Spleen (tissue), 11 donors: Measurements from ENCODE around the gene HTR1E. TPM values are rescaled to one million over a fixed set of nuclear protein-coding genes. Genes with fewer than 3 reads are reported as not detected.
A peak's percentile ranks its signal among the peaks of the same experiment; 100 is the strongest.

Experiments
- DNase-seq: peaks from one replicate; pipeline ENCODE4 v3.0.0-alpha.2; 2020
- H3K27ac ChIP-seq, 8 donors: fragments of 200-600 bp; sonication (generic) in 7 of 8; 1 replicate in 4 of 8; 2 replicates in 4 of 8; pipeline versions ENCODE4 v1.5.0 to v1.8.0; 2016 to 2021; ENCODE audit warnings: inconsistent platforms in 4 of 8, mild to moderate bottlenecking in 4 of 8, moderate library complexity in 1 of 8
- H3K27me3 ChIP-seq, 7 donors: fragments of 200-600 bp; sonication (generic) in 6 of 7; replicated peaks in 1 of 7; 1 replicate in 4 of 7; 2 replicates in 3 of 7; pipeline versions ENCODE4 v1.5.0 to v1.8.0; 2016 to 2021; ENCODE audit warnings: inconsistent platforms in 3 of 7, mild to moderate bottlenecking in 1 of 7
- H3K36me3 ChIP-seq, 6 donors: fragments of 200-600 bp; sonication (generic) in 5 of 6; 1 replicate in 4 of 6; 2 replicates in 2 of 6; pipeline versions ENCODE4 v1.5.0 to v1.8.0; 2016 to 2021; ENCODE audit warnings: inconsistent platforms in 2 of 6
- H3K4me1 ChIP-seq, 6 donors: fragments of 200-600 bp; sonication (generic) in 5 of 6; 1 replicate in 3 of 6; 2 replicates in 3 of 6; pipeline versions ENCODE4 v1.5.0 to v1.8.0; 2016 to 2021; ENCODE audit warnings: inconsistent platforms in 3 of 6
- H3K4me3 ChIP-seq, 8 donors: fragments of 200-600 bp; sonication (generic) in 7 of 8; 1 replicate in 4 of 8; 2 replicates in 4 of 8; pipeline versions ENCODE4 v1.5.0 to v1.8.0; 2016 to 2021; ENCODE audit warnings: inconsistent platforms in 4 of 8, mild to moderate bottlenecking in 4 of 8, moderate library complexity in 2 of 8
- H3K9me3 ChIP-seq, 8 donors: fragments of 200-600 bp; sonication (generic) in 7 of 8; 1 replicate in 4 of 8; 2 replicates in 4 of 8; pipeline versions ENCODE4 v1.5.0 to v1.8.0; 2016 to 2021; ENCODE audit warnings: inconsistent platforms in 4 of 8
- POLR2A ChIP-seq, 3 donors: fragments of 450-650 bp; IDR thresholded peaks; one replicate each; pipeline ENCODE4 v1.5.1; 2017; ENCODE audit warnings: antibody characterized with exemption in 3 of 3, mild to moderate bottlenecking in 1 of 3
- POLR2AphosphoS5 ChIP-seq, 3 donors: sonication (generic); formaldehyde crosslinking; IDR thresholded peaks; one replicate each; pipeline ENCODE4 v1.5.1; 2017; ENCODE audit warnings: antibody characterized with exemption in 3 of 3
- WGBS, 5 donors: extraction: QIAGEN DNeasy Blood & Tissue Kit in 3 of 5; methylation state at CpG; one replicate each; pipeline versions ENCODE4 v1.1.5 to v1.1.7; 2013 to 2018; 5-methylcytosine and 5-hydroxymethylcytosine counted together
- intact Hi-C: fragments of 100-400 bp; cut with DNase I; formaldehyde crosslinking; loops from one replicate; pipeline ENCODE4 v1.15.0; 2023; ENCODE audit warnings: low total_unique reads
- polyA plus RNA-seq, 3 donors: library from polyadenylated mRNA; stranded (reverse); fragments of 200-250 nt; gene quantifications; one replicate each; pipeline ENCODE4 v1.2.1, GENCODE V29; 2013
- small RNA-seq, 4 donors: library from RNA; depleted of rRNA; stranded (forward); fragments of <200 nt; gene quantifications; one replicate each; pipeline ENCODE3, GENCODE V24; 2016
- total RNA-seq, 7 donors: library from RNA; depleted of rRNA in 3 of 7; stranded (reverse); fragments of >200 nt in 3 of 7; fragmentation: NEBNext Ultra II Directional in 4 of 7; extraction: Animal tissue kit (Norgen Biotek cat#: 25700) in 4 of 7; gene quantifications; one replicate each; pipeline versions ENCODE4 v1.1.0 to v1.2.1, GENCODE V29; 2016 to 2021
- TF ChIP-seq, protein P1 (sequence below), 11 experiments: fragments of 200-600 bp in 7 of 11; fragments of 450-650 bp in 4 of 11; sonication (generic) in 4 of 11; IDR thresholded peaks in 8 of 11; conservative IDR thresholded peaks in 3 of 11; 1 replicate in 7 of 11; 2 replicates in 4 of 11; pipeline versions ENCODE4 v1.4.0 to v1.8.0; 2016 to 2021; ENCODE audit warnings: antibody characterized with exemption in 11 of 11, inconsistent platforms in 4 of 11, mild to moderate bottlenecking in 1 of 11
- donor health status: healthy with polysubstance abuse.
- donor health status: DM: no; HTN: no; CAD: no; lungs with moderate emphysema.
- donor health status: DM: no; HTN: no; CAD: no.
- donor health status: Bipolar disorder and iron deficiency.
- donor health status: healthy.
- donor health status: DM: no; HTN: no; CAD: no.
- donor health status: DM: yes; HTN: yes; CAD: no.

The HTR1E gene
- total and polyA plus RNA-seq, 10 donors, result not detected

DNA sequence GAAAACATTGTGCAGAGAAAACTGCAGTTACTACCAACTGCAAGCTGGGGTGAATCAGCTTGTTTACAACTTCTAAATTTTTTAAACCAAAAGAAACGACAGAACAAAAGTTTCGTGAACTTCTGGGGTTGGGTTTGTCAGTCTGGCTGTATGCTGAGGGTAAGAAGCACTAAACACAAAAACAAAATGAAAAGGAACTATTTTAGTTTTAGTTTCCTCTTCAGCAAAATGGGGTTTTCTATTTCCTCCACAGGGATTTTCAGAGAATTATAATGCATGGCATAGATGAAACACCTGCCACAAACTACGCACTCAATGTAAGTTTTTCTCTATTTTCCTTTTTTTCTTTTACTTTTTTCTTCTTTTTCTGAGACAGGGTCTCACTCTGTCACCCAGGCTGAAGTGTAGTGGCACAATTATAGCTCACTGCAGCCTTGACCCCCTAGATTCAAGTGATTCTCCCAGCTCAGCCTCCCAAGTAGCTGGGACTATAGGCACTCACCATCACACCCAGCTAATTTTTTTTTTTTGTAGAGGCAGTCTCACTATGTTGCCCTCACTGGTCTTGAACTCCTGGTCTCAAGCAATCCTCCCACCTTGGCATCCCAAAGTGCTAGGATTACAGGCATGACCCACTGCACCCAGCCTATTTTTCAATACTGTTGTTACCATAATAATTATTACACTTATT is 117.0 kb downstream of the HTR1E start:
- no peak for DNase-seq
- intact Hi-C loops, result no loop called here
- no peak overlapping the region for H3K4me3 ChIP-seq
- WGBS, 5 donors, result 45 to 72% (median 60%) methylated on average over 3 of the region's 3 CpGs
- no peak overlapping the region for H3K27ac ChIP-seq
- H3K4me1 ChIP-seq, result peaks cover 0 to 11% (median 0%) of the 10 kb centered on the region in 6 donors
- H3K27me3 ChIP-seq, result no peaks in the 10 kb centered on the region
- H3K36me3 ChIP-seq, result no peaks in the 10 kb centered on the region
- TF ChIP-seq, protein P1, sequence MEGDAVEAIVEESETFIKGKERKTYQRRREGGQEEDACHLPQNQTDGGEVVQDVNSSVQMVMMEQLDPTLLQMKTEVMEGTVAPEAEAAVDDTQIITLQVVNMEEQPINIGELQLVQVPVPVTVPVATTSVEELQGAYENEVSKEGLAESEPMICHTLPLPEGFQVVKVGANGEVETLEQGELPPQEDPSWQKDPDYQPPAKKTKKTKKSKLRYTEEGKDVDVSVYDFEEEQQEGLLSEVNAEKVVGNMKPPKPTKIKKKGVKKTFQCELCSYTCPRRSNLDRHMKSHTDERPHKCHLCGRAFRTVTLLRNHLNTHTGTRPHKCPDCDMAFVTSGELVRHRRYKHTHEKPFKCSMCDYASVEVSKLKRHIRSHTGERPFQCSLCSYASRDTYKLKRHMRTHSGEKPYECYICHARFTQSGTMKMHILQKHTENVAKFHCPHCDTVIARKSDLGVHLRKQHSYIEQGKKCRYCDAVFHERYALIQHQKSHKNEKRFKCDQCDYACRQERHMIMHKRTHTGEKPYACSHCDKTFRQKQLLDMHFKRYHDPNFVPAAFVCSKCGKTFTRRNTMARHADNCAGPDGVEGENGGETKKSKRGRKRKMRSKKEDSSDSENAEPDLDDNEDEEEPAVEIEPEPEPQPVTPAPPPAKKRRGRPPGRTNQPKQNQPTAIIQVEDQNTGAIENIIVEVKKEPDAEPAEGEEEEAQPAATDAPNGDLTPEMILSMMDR (IDR thresholded peaks at IDR 0.05 in 8 of 11, conservative IDR thresholded peaks at IDR 0.05 in 3 of 11), result no peak
- TF ChIP-seq POLR2AphosphoS5 (IDR thresholded peaks at IDR 0.05), result no peak
- no peak for TF ChIP-seq POLR2A (IDR thresholded peaks at IDR 0.05)
- H3K9me3 ChIP-seq, result no peaks in the 10 kb centered on the region

DNA sequence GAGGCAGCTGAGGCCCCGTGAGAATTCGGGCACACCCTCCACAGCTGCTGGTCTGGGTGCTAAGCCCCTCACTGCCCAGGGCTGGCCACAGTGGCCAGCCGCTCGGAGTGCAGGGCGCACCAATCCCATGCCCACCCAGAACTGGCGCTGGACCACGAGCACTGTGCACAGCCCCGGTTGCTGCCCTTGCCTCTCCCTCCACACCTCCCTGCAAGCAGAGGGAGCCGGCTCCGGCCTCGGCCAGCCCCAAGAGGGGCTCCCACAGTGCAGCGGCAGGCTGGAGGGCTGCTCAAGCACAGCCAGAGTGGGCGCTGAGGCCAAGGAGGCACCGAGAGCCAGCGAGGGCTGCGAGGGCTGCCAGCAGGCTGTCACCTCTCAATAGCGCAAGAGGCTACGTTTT is 122.6 kb downstream of the HTR1E start:
- Histone ChIP-seq H3K27me3 (no peaks in the 10 kb centered on the region), H3K4me3 (no peak overlapping the region), H3K9me3 (no peaks in the 10 kb centered on the region), H3K4me1 (no peaks in the 10 kb centered on the region), H3K36me3 (no peaks in the 10 kb centered on the region), H3K27ac (no peak overlapping the region)
- intact Hi-C loops, result no loop called here
- TF ChIP-seq POLR2AphosphoS5 (IDR thresholded peaks at IDR 0.05), result no peak
- TF ChIP-seq POLR2A (IDR thresholded peaks at IDR 0.05), result no peak
- TF ChIP-seq, protein P1 (IDR thresholded peaks at IDR 0.05 in 8 of 11, conservative IDR thresholded peaks at IDR 0.05 in 3 of 11), result no peak
- WGBS, 5 donors, result 92 to 97% (median 94%) methylated on average over 10 to 18 of the region's 18 CpGs
- DNase-seq, result peak; percentile 74

DNA sequence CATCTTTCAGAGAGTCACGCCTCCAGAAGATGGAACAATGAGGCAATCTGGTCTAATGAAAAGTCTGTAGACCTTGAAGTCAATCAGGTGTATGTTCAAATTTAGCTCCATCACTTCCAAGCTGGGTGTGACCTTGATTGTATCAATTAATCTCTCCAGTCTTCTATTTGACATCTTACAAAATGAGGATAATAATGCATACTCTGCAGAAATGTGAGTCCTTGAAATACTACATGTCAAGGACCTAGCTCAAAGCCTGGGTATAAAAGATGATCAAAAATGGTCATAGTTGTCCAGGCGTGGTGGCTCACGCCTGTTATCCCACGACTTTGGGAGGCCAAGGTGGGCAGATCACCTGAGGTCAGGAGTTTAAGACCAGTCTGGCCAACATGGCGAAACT is 127.8 kb downstream of the HTR1E start:
- H3K4me1 ChIP-seq, result peaks cover 0 to 6% (median 3%) of the 10 kb centered on the region in 6 donors
- TF ChIP-seq POLR2A (IDR thresholded peaks at IDR 0.05) (no peak), POLR2AphosphoS5 (IDR thresholded peaks at IDR 0.05) (no peak)
- TF ChIP-seq, protein P1 (IDR thresholded peaks at IDR 0.05 in 8 of 11, conservative IDR thresholded peaks at IDR 0.05 in 3 of 11), result no peak
- H3K27ac ChIP-seq, result no peak overlapping the region
- intact Hi-C loops, result no loop called here
- no peaks in the 10 kb centered on the region for H3K36me3 ChIP-seq
- WGBS, 5 donors, result 77 to 81% (median 78%) methylated on average over 5 of the region's 5 CpGs
- no peaks in the 10 kb centered on the region for H3K9me3 ChIP-seq
- peaks cover 0 to 9% (median 0%) of the 10 kb centered on the region in 7 donors for H3K27me3 ChIP-seq
- H3K4me3 ChIP-seq, result no peak overlapping the region
- DNase-seq, result no peak

Small RNA genes lying within 50 kb of the gene (small RNA-seq; reads per million reads assigned to genes)
- gene AL157777.2 (0 reads per million in 4 donors), gene MTHFD2P2 (0 reads per million in 4 donors)

Other genes starting within 250 kb of the HTR1E start
- gene CGA, start 157.6 kb downstream of the HTR1E start, total RNA-seq, result not detected
- not detected for gene CGA, start 157.6 kb downstream of the HTR1E start, polyA plus RNA-seq
- 10 to 100 TPM; 44.8 to 76.2 (median 56.8) TPM for gene ZNF292, start 218.0 kb downstream of the HTR1E start, total RNA-seq
- 1 to 10 TPM; 5.1 to 5.7 (median 5.2) TPM for gene ZNF292, start 218.0 kb downstream of the HTR1E start, polyA plus RNA-seq